HG03060 (cell line): ENCODE results near the gene ITGAD.
"Not testable (repeated sequence)": the region's sequence is repeated elsewhere in the genome, so short reads cannot be mapped to it uniquely, and the experiment has no call there.

Experiments used
- ATAC-seq: cut with Tn5 transposase; IDR thresholded peaks from one replicate; pipeline ENCODE4 v1.9.1; 2021; ENCODE audit warnings: low read depth, moderate number of reproducible peaks; ENCODE audit not compliant: unreplicated experiment

ITGAD gene

DNA sequence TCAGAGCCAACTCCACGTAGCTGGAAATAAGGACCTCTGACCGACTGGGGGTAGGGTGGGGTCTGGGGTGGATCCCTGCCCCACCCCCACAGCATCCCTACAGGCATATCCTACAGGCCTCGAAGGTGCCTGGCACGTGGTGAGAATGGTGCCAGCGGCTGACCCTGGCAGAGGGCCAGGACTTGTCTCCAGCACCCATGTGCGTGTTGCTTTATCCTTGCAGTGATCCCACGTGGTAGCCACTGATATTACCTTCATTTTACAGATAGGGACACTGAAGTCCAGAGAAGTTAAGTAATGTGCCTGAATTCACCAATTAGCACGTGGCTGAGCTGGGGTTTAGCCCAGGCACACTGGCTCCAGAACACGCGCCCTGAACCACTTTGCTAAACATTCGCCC is 8.3 kb downstream of the ITGAD start:
- ATAC-seq, result no peak

DNA sequence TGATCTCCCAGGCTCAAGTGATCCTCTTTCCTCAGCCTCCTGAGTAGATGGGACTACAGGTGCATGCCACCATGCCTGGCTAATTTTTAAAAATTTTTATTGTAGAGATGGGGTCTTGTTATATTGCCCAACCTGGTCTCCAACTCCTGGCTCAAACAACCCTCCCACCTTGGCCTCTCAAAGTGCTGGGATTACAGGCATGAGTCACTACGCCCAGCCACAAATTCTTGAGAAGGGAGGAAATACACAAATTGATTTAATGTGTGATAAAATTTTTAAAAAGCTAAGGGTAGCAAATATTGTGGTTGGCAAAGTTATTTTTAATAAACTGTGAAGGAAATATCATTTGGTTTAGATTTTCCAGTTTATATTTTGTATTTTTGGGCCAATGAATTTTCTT is 9.6 kb downstream of the ITGAD start:
- no peak for ATAC-seq

- no peak for ATAC-seq
Measured at GRCh38 chr16:31403590-31404352, 10.6 kb downstream of the ITGAD start.

GRCh38 chr16:31404353-31405064 is 11.4 kb downstream of the ITGAD start:
- no peak for ATAC-seq

DNA sequence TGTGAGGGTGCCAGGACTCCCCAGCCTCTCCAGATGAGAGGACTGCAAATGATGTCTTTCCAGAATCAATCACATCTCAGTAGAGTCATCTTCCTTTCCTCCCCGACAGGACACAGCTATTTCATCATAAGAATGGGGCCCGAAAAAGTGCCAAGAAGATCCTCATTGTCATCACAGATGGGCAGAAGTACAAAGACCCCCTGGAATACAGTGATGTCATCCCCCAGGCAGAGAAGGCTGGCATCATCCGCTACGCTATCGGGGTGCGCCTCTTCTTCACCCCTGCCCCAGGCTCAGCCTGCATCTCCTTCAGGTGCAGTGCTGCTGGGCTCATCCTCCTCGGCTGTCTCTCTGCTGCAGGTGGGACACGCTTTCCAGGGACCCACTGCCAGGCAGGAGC is 14.3 kb downstream of the ITGAD start:
- ATAC-seq, result no peak

GRCh38 chr16:31409433-31409832 is 16.3 kb downstream of the ITGAD start:
- no peak for ATAC-seq

DNA sequence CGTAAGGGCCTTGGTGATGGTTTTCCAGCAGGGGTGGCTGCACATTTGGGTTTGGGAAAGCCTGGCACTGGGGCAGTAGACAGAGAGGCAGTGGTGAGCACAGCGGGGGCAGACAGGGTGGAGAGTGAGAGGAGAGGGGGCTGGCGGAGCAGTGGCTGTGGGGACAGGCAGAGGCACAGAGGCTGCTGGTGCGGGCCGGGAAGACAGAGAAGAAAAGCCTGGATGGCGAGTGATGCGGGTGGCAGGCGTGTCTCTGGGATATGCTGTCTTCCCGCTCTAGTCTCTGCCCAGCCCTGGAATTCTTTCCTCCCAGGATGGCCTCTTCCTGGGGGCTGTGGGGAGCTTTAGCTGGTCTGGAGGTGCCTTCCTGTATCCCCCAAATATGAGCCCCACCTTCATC is 16.9 kb downstream of the ITGAD start:
- ATAC-seq, result no peak

DNA sequence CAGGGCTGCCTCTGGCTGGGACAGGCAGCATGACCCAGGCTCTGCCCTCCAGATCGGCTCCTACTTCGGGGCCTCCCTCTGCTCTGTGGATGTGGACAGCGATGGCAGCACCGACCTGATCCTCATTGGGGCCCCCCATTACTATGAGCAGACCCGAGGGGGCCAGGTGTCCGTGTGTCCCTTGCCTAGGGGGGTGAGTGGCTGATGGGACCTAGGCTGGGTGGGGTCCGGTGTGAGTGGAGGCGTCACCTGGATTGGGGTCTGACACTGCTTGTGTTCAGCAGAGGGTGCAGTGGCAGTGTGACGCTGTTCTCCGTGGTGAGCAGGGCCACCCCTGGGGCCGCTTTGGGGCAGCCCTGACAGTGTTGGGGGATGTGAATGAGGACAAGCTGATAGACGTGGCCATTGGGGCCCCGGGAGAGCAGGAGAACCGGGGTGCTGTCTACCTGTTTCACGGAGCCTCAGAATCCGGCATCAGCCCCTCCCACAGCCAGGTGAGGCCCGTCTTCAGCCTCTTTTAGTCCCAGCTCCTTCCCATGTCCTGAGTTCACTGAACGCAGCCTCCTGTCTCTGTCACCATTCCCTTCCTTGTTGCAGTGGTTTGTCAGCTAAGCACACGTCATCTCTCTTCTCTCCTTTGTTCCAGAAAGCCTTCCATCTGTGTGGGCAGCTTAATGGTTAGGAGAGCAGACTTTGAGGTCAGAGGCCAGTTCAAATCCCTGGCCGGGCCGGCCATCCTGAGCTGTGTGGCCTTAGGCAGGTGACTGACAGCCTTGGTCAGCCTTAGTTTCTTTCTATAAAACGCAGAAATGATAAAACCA is 18.1 kb downstream of the ITGAD start:
- ATAC-seq, result no peak

DNA sequence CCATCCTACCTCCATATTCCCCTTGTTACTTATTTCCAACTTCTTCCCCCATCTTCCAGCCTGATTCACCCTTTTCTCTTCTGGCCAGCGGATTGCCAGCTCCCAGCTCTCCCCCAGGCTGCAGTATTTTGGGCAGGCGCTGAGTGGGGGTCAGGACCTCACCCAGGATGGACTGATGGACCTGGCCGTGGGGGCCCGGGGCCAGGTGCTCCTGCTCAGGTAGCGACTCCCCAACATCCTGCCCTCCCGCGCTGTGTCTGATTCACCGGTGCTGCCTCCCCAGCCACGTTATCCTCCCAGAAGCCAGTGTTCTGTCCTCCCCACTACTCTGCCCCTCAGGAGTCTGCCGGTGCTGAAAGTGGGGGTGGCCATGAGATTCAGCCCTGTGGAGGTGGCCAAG is 19.6 kb downstream of the ITGAD start:
- ATAC-seq, result no peak

DNA sequence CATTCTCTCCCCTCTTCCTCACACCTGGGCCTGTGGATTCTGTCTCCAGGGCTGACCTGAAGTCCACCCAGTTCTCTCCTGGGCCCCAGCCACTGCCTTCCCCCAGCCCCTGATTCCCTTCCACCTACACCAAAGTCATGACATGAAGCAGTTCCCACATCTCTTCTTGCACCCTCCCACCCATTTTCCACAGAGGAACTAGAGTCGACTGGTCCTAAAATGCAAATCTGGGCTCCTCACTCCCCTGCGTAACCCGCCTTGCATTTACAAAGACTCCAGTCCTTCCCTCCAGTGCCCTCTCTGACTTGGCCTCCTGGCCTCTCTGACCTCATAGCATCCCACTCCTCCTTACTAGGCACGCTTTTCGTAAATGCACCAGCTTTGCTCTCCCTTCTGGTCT is 20.2 kb downstream of the ITGAD start:
- no peak for ATAC-seq

GRCh38 chr16:31413943-31414342 is 20.8 kb downstream of the ITGAD start:
- ATAC-seq, result no peak

DNA sequence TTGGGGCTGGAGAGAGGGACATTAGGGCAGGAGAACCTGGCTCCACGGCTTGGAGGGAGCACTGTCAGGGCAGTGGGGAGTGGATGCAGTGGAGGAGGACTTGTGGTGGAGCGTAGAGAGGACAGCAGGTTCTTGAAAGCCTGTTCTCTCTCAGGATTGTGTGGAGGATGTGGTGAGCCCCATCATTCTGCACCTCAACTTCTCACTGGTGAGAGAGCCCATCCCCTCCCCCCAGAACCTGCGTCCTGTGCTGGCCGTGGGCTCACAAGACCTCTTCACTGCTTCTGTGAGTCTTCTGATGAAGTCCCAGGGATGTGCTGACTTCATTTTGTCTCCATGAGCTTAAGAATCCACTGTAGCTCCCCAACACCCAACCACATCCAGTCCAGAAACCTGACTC is 21.6 kb downstream of the ITGAD start:
- no peak for ATAC-seq

DNA sequence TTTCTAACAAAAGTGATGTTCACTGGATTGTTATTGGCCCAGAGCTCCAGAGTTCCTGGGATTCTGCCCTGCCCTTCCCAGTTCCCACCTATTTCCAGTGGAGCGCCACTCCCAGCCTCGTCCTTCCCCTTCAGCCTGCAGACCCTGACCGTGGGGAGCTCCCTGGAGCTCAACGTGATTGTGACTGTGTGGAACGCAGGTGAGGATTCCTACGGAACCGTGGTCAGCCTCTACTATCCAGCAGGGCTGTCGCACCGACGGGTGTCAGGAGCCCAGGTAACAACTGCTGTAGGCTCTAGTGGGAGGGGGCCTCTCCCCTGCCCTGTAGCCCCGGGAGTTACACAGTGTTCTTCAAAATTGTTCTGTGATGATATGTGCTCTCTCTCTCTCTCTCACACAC is 23.2 kb downstream of the ITGAD start:
- no peak for ATAC-seq

- not testable (repeated sequence) for ATAC-seq
Measured at GRCh38 chr16:31417036-31417435, 23.9 kb downstream of the ITGAD start.

GRCh38 chr16:31417916-31418315 is 24.8 kb downstream of the ITGAD start:
- ATAC-seq, result no peak

DNA sequence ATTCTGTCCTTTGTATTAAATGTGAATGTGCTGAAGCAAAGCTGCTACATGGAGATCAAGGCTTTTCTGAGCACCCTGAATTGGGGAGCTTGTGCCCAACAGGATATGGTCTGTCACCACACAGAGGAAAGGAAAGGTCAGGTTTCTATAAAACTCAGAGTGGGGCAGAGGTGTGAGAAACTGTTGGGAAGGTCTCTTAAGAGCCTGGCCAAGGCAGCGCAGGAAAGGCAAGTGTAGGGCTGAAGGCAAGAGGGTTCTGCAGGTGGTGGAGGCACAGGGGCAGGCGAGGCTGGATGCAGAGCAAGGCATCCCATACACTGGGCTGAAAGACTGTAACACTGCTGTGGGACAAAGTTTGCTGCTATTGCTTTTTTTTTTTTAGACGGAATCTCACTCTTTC is 26.9 kb downstream of the ITGAD start:
- ATAC-seq, result no peak

GRCh38 chr16:31421587-31421986 is 28.5 kb downstream of the ITGAD start:
- ATAC-seq, result no peak

DNA sequence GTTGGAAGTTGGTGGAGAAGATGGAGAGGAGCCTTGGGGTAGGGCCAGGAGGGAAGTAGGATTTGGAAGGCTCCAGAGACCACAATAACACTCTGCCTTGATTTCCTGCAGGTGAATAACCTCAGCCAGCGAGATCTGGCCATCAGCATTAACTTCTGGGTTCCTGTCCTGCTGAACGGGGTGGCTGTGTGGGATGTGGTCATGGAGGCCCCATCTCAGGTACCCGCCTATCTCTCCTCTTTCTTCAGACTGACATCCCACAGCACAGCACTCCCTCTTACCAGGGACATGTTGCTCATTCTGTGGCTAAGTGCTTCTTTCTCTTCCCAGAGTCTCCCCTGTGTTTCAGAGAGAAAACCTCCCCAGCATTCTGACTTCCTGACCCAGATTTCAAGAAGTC is 30.1 kb downstream of the ITGAD start:
- no peak for ATAC-seq

- ATAC-seq, result no peak
Measured at GRCh38 chr16:31423801-31424200, 30.7 kb downstream of the ITGAD start.

GRCh38 chr16:31427441-31428278 is 34.5 kb downstream of the ITGAD start:
- no peak for ATAC-seq

DNA sequence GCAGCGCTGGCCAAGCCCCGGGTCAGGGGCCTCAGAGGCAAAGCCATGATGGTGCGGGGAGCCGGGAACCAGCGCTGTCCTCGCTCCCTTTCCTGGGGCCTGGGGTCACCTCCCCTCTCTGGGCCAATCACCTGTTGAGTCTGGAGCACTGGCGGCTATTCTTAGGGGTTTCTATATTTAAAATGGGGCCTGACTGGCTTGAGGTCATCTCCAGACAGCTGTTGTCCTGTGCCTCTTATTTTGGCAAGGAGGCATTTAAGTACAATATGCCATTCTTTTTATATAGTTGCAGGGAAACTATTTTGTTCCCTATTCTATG is 35.1 kb downstream of the ITGAD start, which contains the start of gene COX6A2:
TSS of gene COX6A2 (minus strand) at position 82 of the 319 bp plus-strand sequence. CDS start at position 47, 35 bp downstream.
- ATAC-seq, result no peak
